ENCODE results near the gene CSTPP1.
"Not testable (repeated sequence)": the region's sequence is repeated elsewhere in the genome, so short reads cannot be mapped to it uniquely, and the experiment has no call there.

CSTPP1 gene

DNA sequence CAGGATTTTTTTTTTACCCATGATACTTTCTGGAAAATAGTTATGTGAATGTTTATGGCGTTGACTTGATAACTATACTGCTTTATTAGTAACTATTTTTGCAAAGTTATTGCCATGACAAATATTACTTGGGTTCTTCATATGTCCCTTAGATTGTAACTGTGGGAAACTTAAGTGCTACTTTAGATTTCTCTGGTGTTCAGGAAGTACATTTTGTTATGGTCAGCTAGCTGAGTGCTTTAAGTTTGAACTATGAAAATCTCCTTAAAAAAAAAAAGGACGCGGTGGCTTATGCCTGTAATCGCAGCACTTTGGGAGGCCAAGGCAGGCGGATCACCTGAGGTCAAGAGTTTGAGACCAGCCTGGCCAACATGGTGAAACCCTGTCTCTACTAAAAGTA lies 42.8 kb downstream of the CSTPP1 start:
- Mint-ChIP-seq H3K4me3 (no peak overlapping the region), H3K4me1 (ENCODE audit: low read depth) (peaks cover 17% of the 10 kb centered on the region), H3K27ac (no peak overlapping the region), H3K9me3 (no peaks in the 10 kb centered on the region), H3K27me3 (ENCODE audit: low read depth) (peaks cover 5% of the 10 kb centered on the region), H3K36me3 (ENCODE audit: low read depth) (no peaks in the 10 kb centered on the region)
- no peak for DNase-seq (ENCODE audit: low spot score)

DNA sequence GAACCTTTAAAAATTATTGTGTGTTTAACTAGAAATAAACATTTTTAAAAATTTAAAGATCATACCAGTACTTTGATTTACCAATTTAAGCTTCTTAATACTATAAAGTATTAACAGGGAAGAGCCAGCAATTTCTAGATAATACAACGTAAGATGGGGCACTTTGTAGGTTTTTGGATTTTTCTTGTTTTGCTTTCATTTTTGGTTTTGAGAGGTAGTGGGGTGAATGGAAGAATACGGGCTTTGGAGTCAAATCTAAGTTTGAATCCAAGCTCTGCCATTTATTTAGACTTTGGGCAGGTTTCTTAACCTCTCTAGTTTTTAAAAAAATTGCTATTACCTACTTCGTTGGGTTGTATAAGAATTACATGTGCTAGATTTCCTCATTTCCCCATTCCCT lies 44.9 kb downstream of the CSTPP1 start:
- Mint-ChIP-seq H3K36me3 (ENCODE audit: low read depth) (no peaks in the 10 kb centered on the region), H3K9me3 (no peaks in the 10 kb centered on the region), H3K27me3 (ENCODE audit: low read depth) (peaks cover 5% of the 10 kb centered on the region), H3K4me3 (peak overlapping the region; percentile 10), H3K27ac (no peak overlapping the region), H3K4me1 (ENCODE audit: low read depth) (peaks cover 13% of the 10 kb centered on the region)
- no peak for DNase-seq (ENCODE audit: low spot score)

DNA sequence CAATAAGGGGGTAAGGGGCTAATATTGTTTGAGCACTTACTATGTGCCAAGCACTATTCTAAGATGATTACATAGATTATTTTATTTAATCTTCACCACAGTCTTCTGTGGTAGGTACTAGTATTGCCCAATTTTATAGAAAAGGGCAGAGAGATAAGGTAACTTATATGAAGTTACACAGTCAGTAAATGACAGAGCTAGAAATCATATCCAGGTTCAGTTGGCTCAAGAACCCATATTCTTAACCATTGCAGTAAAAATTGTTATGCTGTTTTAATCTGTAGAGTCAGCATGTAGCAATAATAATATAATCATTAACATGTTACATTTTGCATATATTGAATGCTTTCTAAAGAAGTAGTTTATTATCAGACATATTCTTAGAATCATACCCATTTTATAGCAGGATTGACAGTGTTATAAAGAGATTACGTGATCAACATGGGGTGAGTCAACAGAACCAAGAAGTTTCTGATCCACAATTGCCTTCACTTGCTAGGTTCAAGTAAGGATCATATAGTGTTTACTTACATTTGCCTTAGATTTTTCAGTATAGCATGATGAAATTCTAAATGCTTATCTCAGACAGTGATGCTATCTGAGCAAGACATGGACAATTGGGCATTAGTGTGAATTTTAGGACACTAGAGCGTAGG lies 46.4 kb downstream of the CSTPP1 start:
- Mint-ChIP-seq H3K27me3 (ENCODE audit: low read depth) (peaks cover 5% of the 10 kb centered on the region), H3K36me3 (ENCODE audit: low read depth) (no peaks in the 10 kb centered on the region), H3K27ac (no peak overlapping the region), H3K9me3 (no peaks in the 10 kb centered on the region), H3K4me1 (ENCODE audit: low read depth) (peaks cover 13% of the 10 kb centered on the region), H3K4me3 (no peak overlapping the region)
- DNase-seq (ENCODE audit: low spot score), result no peak

DNA sequence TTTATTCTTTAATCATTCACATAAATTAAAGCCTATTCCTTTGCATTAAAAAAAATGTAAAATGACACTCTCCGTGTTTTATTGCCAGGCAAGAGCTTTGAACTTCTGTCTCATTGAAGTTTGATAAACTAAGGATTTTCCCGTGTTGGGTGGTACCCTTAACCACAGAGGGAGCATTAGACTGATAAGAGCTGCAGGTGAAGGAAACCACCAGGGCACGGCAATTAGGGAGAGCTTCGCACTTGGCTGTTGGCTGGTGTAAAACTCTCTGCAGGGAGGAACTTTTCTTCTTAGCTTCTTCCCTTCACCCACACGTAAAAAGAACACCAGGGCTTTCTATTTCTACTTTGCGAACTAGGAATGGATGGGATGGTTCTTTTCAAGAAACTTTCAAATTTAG lies 47.0 kb downstream of the CSTPP1 start:
- Mint-ChIP-seq H3K4me1 (ENCODE audit: low read depth) (peaks cover 13% of the 10 kb centered on the region), H3K9me3 (no peaks in the 10 kb centered on the region), H3K4me3 (no peak overlapping the region), H3K27ac (no peak overlapping the region), H3K36me3 (ENCODE audit: low read depth) (peaks cover 2% of the 10 kb centered on the region), H3K27me3 (ENCODE audit: low read depth) (peaks cover 5% of the 10 kb centered on the region)
- no peak for DNase-seq (ENCODE audit: low spot score)

- Mint-ChIP-seq H3K36me3 (ENCODE audit: low read depth) (peaks cover 2% of the 10 kb centered on the region), H3K9me3 (no peaks in the 10 kb centered on the region), H3K27me3 (ENCODE audit: low read depth) (peaks cover 5% of the 10 kb centered on the region), H3K4me1 (ENCODE audit: low read depth) (peaks cover 13% of the 10 kb centered on the region), H3K27ac (no peak overlapping the region), H3K4me3 (no peak overlapping the region)
- no peak for DNase-seq (ENCODE audit: low spot score)
Measured at GRCh38 chr11:46984548-46984947, 48.0 kb downstream of the CSTPP1 start.

DNA sequence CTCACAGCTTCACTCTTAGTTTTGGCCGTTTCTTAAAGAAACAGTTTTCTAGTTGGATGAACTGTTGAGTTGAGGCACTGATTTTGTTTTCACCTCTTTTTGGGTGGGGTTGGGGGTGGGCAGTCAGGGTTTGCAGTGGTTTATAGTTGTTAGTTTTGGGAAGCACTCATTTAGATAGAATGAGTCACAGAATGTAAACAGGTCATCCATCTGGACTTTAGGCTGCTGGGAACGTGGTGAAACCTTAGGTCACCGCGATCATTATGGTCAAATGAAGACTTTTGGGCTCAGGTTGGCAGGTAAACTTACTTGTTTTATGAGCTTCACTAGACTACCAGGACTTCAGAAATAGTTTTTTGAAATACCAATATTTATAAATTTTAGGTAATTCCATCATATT lies 48.4 kb downstream of the CSTPP1 start:
- Mint-ChIP-seq H3K4me1 (ENCODE audit: low read depth) (peaks cover 14% of the 10 kb centered on the region), H3K4me3 (no peak overlapping the region), H3K36me3 (ENCODE audit: low read depth) (peaks cover 2% of the 10 kb centered on the region), H3K27ac (no peak overlapping the region), H3K9me3 (no peaks in the 10 kb centered on the region), H3K27me3 (ENCODE audit: low read depth) (peaks cover 5% of the 10 kb centered on the region)
- no peak for DNase-seq (ENCODE audit: low spot score)

DNA sequence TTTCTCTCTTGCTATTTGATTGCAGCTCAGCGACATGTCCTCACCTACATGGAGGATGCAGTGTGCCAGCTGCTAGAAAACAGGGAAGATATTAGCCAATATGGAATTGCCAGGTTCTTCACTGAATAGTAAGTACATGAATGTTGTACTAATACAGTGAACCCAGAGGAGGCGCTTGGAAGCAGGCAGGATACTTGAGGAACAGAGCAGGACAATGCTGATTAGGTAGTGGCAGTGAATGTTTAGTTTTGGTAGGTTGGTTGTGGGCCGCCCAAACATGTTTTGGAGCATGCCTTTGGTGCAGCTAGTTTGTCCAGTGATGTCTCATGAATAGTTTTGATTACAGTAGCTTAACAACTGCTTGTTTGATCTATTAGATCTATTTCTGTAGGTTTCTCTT lies 50.6 kb downstream of the CSTPP1 start:
- Mint-ChIP-seq H3K27me3 (ENCODE audit: low read depth) (peaks cover 5% of the 10 kb centered on the region), H3K4me3 (no peak overlapping the region), H3K36me3 (ENCODE audit: low read depth) (peaks cover 5% of the 10 kb centered on the region), H3K9me3 (no peaks in the 10 kb centered on the region), H3K27ac (no peak overlapping the region), H3K4me1 (ENCODE audit: low read depth) (peaks cover 10% of the 10 kb centered on the region)
- DNase-seq (ENCODE audit: low spot score), result no peak

DNA sequence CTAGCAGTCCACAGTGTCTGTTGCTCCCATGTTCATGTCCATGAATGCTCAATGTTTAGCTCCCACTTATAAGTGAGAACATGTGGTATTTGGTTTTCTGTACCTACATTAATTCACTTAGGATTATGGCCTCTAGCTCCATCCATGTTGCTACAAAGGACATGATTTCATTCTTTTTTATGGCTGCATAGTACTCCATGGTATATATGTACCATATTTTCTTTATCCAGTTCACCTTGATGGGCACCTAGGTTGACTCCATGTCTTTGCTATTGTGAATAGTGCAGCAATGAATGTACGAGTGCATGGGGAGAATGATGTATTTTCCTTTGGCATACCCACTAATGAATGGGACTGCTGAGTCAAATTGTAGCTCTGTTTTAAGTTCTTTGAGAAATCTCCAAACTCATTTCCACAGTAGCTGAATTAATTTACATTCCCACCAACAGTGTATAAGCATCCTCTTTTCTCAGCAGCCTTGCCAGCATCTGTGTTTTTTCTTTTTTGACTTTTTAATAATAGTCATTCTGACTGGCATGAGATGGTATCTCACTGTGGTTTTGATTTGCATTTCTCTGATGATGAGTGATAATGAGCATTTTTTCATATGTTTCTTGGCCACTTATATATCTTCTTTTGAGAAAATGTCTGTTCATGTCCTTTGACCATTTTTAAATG lies 53.4 kb downstream of the CSTPP1 start:
- H3K4me3 Mint-ChIP-seq; H3K27me3 Mint-ChIP-seq (ENCODE audit: low read depth); H3K4me1 Mint-ChIP-seq (ENCODE audit: low read depth); H3K27ac Mint-ChIP-seq; H3K9me3 Mint-ChIP-seq; DNase-seq (ENCODE audit: low spot score): not testable (repeated sequence)
- H3K36me3 Mint-ChIP-seq (ENCODE audit: low read depth), result peaks cover 19% of the 10 kb centered on the region

GRCh38 chr11:46991391-46991790 lies 54.8 kb downstream of the CSTPP1 start:
- H3K36me3 Mint-ChIP-seq (ENCODE audit: low read depth), result peaks cover 19% of the 10 kb centered on the region
- no peaks in the 10 kb centered on the region for H3K27me3 Mint-ChIP-seq (ENCODE audit: low read depth)
- peaks cover 6% of the 10 kb centered on the region for H3K9me3 Mint-ChIP-seq
- no peak for DNase-seq (ENCODE audit: low spot score)
- H3K27ac Mint-ChIP-seq, result no peak overlapping the region
- H3K4me1 Mint-ChIP-seq (ENCODE audit: low read depth), result peaks cover 5% of the 10 kb centered on the region
- H3K4me3 Mint-ChIP-seq, result no peak overlapping the region

GRCh38 chr11:46992386-46992785 lies 55.8 kb downstream of the CSTPP1 start:
- H3K36me3 Mint-ChIP-seq (ENCODE audit: low read depth), result peaks cover 19% of the 10 kb centered on the region
- not testable (repeated sequence) for H3K4me3 Mint-ChIP-seq; DNase-seq (ENCODE audit: low spot score); H3K9me3 Mint-ChIP-seq; H3K27ac Mint-ChIP-seq; H3K27me3 Mint-ChIP-seq (ENCODE audit: low read depth); H3K4me1 Mint-ChIP-seq (ENCODE audit: low read depth)

DNA sequence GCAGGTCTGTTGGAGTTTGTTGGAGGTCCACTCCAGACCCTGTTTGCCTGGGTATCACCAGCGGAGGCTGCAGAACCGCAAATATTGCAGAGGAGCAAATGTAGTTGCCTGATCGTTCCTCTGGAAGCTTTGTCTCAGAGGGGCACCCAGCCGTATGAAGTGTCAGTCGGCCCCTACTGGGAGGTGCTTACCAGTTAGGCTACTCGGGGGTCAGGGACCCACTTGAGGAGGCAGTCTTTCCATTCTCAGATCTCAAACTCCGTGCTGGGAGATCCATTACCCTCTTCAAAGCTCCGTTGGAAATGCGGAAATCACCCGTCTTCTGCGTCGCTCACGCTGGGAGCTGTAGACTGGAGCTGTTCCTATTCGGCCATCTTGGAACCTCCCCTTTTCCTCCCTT lies 61.2 kb downstream of the CSTPP1 start:
- H3K36me3 Mint-ChIP-seq (ENCODE audit: low read depth), result peaks cover 10% of the 10 kb centered on the region
- H3K4me1 Mint-ChIP-seq (ENCODE audit: low read depth); DNase-seq (ENCODE audit: low spot score); H3K27ac Mint-ChIP-seq; H3K4me3 Mint-ChIP-seq; H3K27me3 Mint-ChIP-seq (ENCODE audit: low read depth); H3K9me3 Mint-ChIP-seq: not testable (repeated sequence)

DNA sequence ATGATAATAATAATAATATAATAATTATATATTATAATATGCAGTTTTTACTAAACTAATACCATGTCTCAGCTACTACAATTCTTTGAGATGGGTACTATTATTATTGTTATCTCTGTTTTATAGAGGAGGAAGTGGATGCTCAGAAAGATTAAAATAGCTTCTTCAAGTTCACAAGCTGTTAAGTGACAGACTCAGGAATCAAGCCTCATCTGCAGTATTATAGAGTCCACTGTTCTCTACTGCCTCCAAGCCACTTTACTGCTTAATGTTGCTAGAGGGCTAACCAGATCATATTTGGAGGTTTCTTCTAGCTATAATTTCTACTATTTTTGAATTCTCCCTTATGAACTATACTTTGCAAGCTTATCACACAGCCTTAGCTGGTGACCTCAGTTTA lies 62.7 kb downstream of the CSTPP1 start:
- H3K4me1 Mint-ChIP-seq (ENCODE audit: low read depth), result peaks cover 4% of the 10 kb centered on the region
- H3K27ac Mint-ChIP-seq, result no peak overlapping the region
- no peaks in the 10 kb centered on the region for H3K9me3 Mint-ChIP-seq
- DNase-seq (ENCODE audit: low spot score), result no peak
- no peaks in the 10 kb centered on the region for H3K27me3 Mint-ChIP-seq (ENCODE audit: low read depth)
- H3K4me3 Mint-ChIP-seq, result no peak overlapping the region
- peaks cover 2% of the 10 kb centered on the region for H3K36me3 Mint-ChIP-seq (ENCODE audit: low read depth)

DNA sequence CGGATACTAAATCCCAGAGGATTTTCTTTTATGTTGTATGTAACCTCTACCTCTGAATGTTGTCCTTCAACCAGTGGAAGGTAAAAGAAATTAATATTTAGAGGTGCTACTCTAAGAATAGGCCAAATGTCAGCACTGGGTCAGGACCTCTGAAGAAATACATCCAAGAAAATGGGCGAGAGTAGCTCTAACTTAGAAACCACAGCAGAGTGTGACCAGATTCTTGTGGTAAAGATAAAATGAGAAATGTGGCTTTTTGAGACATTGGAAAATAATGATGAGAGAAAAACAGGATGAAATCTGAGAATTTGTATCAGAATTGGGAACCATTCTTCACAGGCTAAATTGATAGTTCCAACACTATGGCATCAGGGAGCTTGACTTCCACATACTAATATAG lies 63.5 kb downstream of the CSTPP1 start:
- Mint-ChIP-seq H3K9me3 (no peaks in the 10 kb centered on the region), H3K4me3 (no peak overlapping the region), H3K27me3 (ENCODE audit: low read depth) (no peaks in the 10 kb centered on the region), H3K36me3 (ENCODE audit: low read depth) (peaks cover 2% of the 10 kb centered on the region), H3K4me1 (ENCODE audit: low read depth) (peaks cover 9% of the 10 kb centered on the region), H3K27ac (no peak overlapping the region)
- no peak for DNase-seq (ENCODE audit: low spot score)

DNA sequence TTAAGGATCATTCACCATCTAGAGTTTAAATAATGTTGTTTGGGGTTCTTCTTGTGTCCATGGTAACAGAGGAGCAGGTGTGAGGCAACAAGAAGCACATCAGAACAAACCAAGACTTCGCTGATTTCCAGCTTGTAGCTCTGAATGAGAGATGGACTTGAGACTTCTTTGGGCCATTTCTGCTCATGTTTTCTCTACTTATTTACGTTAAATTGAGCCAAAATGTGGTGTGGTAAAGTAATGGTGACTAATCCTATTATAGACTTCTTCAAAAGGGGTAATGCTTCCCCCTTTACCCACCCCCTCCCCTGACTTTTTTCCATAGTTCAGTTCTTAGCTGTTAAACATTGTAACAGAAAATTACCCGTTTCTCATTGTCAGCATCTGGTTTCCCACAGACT lies 65.2 kb downstream of the CSTPP1 start:
- Mint-ChIP-seq H3K4me1 (ENCODE audit: low read depth) (peaks cover 9% of the 10 kb centered on the region), H3K4me3 (no peak overlapping the region), H3K27me3 (ENCODE audit: low read depth) (no peaks in the 10 kb centered on the region), H3K36me3 (ENCODE audit: low read depth) (peaks cover 2% of the 10 kb centered on the region), H3K9me3 (no peaks in the 10 kb centered on the region), H3K27ac (no peak overlapping the region)
- DNase-seq (ENCODE audit: low spot score), result no peak

DNA sequence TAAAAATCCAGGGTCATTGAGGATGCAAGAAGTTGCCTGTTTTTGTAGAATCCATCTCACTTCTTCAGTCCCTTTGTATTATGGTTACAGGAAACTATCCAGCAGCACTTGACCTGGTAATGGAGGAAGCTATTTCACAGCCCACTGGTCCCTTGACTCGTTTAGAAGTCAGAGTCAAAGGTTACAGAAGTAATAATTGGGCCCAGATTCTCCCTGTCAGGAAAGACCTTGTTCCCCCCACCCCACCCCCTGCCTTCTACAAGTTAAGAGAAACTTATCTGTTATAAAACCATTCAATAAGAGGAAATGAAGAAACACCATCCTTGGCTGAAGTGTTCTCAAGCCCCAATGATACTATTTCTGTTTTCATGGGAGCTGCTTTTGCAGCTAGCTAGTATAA lies 65.8 kb downstream of the CSTPP1 start:
- Mint-ChIP-seq H3K27ac (no peak overlapping the region), H3K36me3 (ENCODE audit: low read depth) (peaks cover 2% of the 10 kb centered on the region), H3K4me1 (ENCODE audit: low read depth) (peaks cover 9% of the 10 kb centered on the region), H3K4me3 (no peak overlapping the region), H3K27me3 (ENCODE audit: low read depth) (no peaks in the 10 kb centered on the region), H3K9me3 (no peaks in the 10 kb centered on the region)
- no peak for DNase-seq (ENCODE audit: low spot score)
